Right cardiac atrium (tissue), 5 donors: Measurements from ENCODE around the gene PLA2R1. TPM values are rescaled to one million over a fixed set of nuclear protein-coding genes. Genes with fewer than 3 reads are reported as not detected.

Experiments
- ATAC-seq, 2 donors: fragments of 200-7000 bp; cut with Tn5 transposase; one replicate each; pipeline versions ENCODE4 v1.8.0 to v1.9.1; 2020; ENCODE audit warnings: moderate library complexity in 2 of 2, mild to moderate bottlenecking in 1 of 2
- DNase-seq, 3 donors: peaks; one replicate each; pipeline ENCODE4 v3.0.0-alpha.2; 2020
- H3K27ac ChIP-seq: one replicate; pipeline ENCODE4 v1.5.1; 2013; ENCODE audit warnings: mild to moderate bottlenecking, low read length, control low read depth, moderate library complexity
- H3K27me3 ChIP-seq: one replicate; pipeline ENCODE4 v1.6.1; 2013; ENCODE audit not compliant: control insufficient read depth, insufficient read depth
- H3K4me1 ChIP-seq: one replicate; pipeline ENCODE4 v1.6.1; 2013; ENCODE audit warnings: low read length; ENCODE audit not compliant: control insufficient read depth, insufficient read depth
- H3K4me3 ChIP-seq: one replicate; pipeline ENCODE4 v1.5.1; 2013; ENCODE audit warnings: low read length, control low read depth
- H3K9me3 ChIP-seq: one replicate; pipeline ENCODE4 v1.6.1; 2013; ENCODE audit warnings: low read length; ENCODE audit not compliant: control insufficient read depth
- WGBS: extraction: QIAGEN DNeasy Blood & Tissue Kit; methylation state at CpG from one replicate; pipeline ENCODE4 v1.1.7; 2013; 5-methylcytosine and 5-hydroxymethylcytosine counted together
- intact Hi-C, 4 donors: fragments of 100-400 bp; cut with DNase I; formaldehyde crosslinking; loops; one replicate each; pipeline versions ENCODE4 v1.11.0 to v1.14.0; 2022 to 2023
- polyA plus RNA-seq: library from polyadenylated mRNA; stranded (reverse); fragments of 200-250 nt; gene quantifications from one replicate; pipeline ENCODE4 v1.2.3, GENCODE V29; 2013
- total RNA-seq, 4 donors: library from RNA; stranded (reverse); fragmentation: NEBNext Ultra II Directional; extraction: Animal tissue kit (Norgen Biotek cat#: 25700); gene quantifications; one replicate each; pipeline ENCODE4 v1.2.1, GENCODE V29; 2021
- donor health status: healthy with polysubstance abuse.
- donor health status: DM: no; HTN: yes; CAD: no.
- donor health status: DM: no; HTN: no; CAD: no.
- donor health status: DM: no; HTN: yes; CAD: no; lungs with severe emphysema.
- donor health status: DM: yes; HTN: yes; CAD: no.

PLA2R1 gene
- total and polyA plus RNA-seq, 5 donors, result 1.8 to 5.9 (median 4.7) TPM

- 82% methylated on average over 7 of the region's 7 CpGs for WGBS
- ATAC-seq (no peak), DNase-seq (no peak)
- H3K27me3 ChIP-seq, result no peaks in the 10 kb centered on the region
- H3K27ac ChIP-seq, result no peak overlapping the region
- H3K4me3 ChIP-seq, result no peak overlapping the region
- intact Hi-C loops, result no loop called here
- no peaks in the 10 kb centered on the region for H3K9me3 ChIP-seq
- H3K4me1 ChIP-seq, result no peaks in the 10 kb centered on the region
Observed at GRCh38 chr2:159905926-159906714, 156.3 kb downstream of the PLA2R1 start.

GRCh38 chr2:159904959-159905305 lies 157.5 kb downstream of the PLA2R1 start:
- no peak for DNase-seq

GRCh38 chr2:159904127-159904958 lies 158.1 kb downstream of the PLA2R1 start, which contains the start of gene LY75:
Gene LY75 (minus strand): TSS chr2:159904756.
- ATAC-seq (peak; percentile 87 to 88), DNase-seq (peak; percentile 51 to 84 (median 81))
- Histone ChIP-seq H3K27ac (peak within 1 kb of the TSS; percentile 45), H3K4me1 (no peaks in the 10 kb centered on the region), H3K4me3 (peak within 1 kb of the TSS; percentile 47), H3K27me3 (no peaks in the 10 kb centered on the region), H3K9me3 (no peaks in the 10 kb centered on the region)
- intact Hi-C loops, result no loop called here
- 3% methylated on average over 74 of the region's 74 CpGs for WGBS

More at GRCh38 chr2:159904959-159905305, 157.5 kb downstream of the PLA2R1 start:
- Histone ChIP-seq H3K9me3 (no peaks in the 10 kb centered on the region), H3K27me3 (no peaks in the 10 kb centered on the region), H3K4me3 (peak overlapping the region; percentile 47), H3K4me1 (no peaks in the 10 kb centered on the region), H3K27ac (no peak overlapping the region)
- intact Hi-C loops, result no loop called here
- WGBS, result 44% methylated on average over 10 of the region's 10 CpGs
- ATAC-seq, result peak; percentile 41 to 64

GRCh38 chr2:159903443-159904126 lies 158.8 kb downstream of the PLA2R1 start:
- Histone ChIP-seq H3K4me3 (peak overlapping the region; percentile 47), H3K27me3 (no peaks in the 10 kb centered on the region), H3K27ac (peak overlapping the region; percentile 45), H3K9me3 (no peaks in the 10 kb centered on the region), H3K4me1 (no peaks in the 10 kb centered on the region)
- ATAC-seq (peak; percentile 73 to 78), DNase-seq (peak in 2 of 3 donors; percentile 48 to 59)
- 15% methylated on average over 17 of the region's 17 CpGs for WGBS
- intact Hi-C loops, result no loop called here

- no peak overlapping the region for H3K27ac ChIP-seq
- 88% methylated on average over 6 of the region's 6 CpGs for WGBS
- H3K4me3 ChIP-seq, result no peak overlapping the region
- no peaks in the 10 kb centered on the region for H3K27me3 ChIP-seq
- ATAC-seq (no peak), DNase-seq (no peak)
- no peaks in the 10 kb centered on the region for H3K4me1 ChIP-seq
- H3K9me3 ChIP-seq, result no peaks in the 10 kb centered on the region
- intact Hi-C loops, result no loop called here
Observed at GRCh38 chr2:159902722-159903121, 159.7 kb downstream of the PLA2R1 start.

- WGBS, result 95% methylated on average over 1 of the region's 1 CpG
- no peak overlapping the region for H3K4me3 ChIP-seq
- H3K9me3 ChIP-seq, result no peaks in the 10 kb centered on the region
- no peak overlapping the region for H3K27ac ChIP-seq
- no peak for DNase-seq
- intact Hi-C loops, result no loop called here
- no peaks in the 10 kb centered on the region for H3K4me1 ChIP-seq
- no peaks in the 10 kb centered on the region for H3K27me3 ChIP-seq
- ATAC-seq, result no peak
Observed at GRCh38 chr2:159900343-159900742, 162.1 kb downstream of the PLA2R1 start.

- no peaks in the 10 kb centered on the region for H3K27me3 ChIP-seq
- no peak overlapping the region for H3K4me3 ChIP-seq
- no peaks in the 10 kb centered on the region for H3K9me3 ChIP-seq
- no peak for DNase-seq
- 89% methylated on average over 6 of the region's 6 CpGs for WGBS
- H3K4me1 ChIP-seq, result no peaks in the 10 kb centered on the region
- intact Hi-C loops, result no loop called here
- no peak overlapping the region for H3K27ac ChIP-seq
- no peak for ATAC-seq
Observed at GRCh38 chr2:159898441-159898840, 164.0 kb downstream of the PLA2R1 start.

GRCh38 chr2:159897720-159898119 lies 164.7 kb downstream of the PLA2R1 start:
- Histone ChIP-seq H3K27me3 (no peaks in the 10 kb centered on the region), H3K4me1 (no peaks in the 10 kb centered on the region), H3K9me3 (no peaks in the 10 kb centered on the region), H3K4me3 (no peak overlapping the region), H3K27ac (no peak overlapping the region)
- DNase-seq, result no peak
- intact Hi-C loops, result no loop called here
- WGBS, result 96% methylated on average over 5 of the region's 5 CpGs
- no peak for ATAC-seq

- no peak for DNase-seq
- no peak for ATAC-seq
- no peaks in the 10 kb centered on the region for H3K27me3 ChIP-seq
- no peak overlapping the region for H3K27ac ChIP-seq
- H3K4me1 ChIP-seq, result no peaks in the 10 kb centered on the region
- intact Hi-C loops, result no loop called here
- no peak overlapping the region for H3K4me3 ChIP-seq
- whole genome bisulfite sequencing, result 65% methylated on average over 1 of the region's 1 CpG
- no peaks in the 10 kb centered on the region for H3K9me3 ChIP-seq
Observed at GRCh38 chr2:159897081-159897480, 165.3 kb downstream of the PLA2R1 start.

GRCh38 chr2:159895258-159896065 lies 167.0 kb downstream of the PLA2R1 start:
- no peaks in the 10 kb centered on the region for H3K4me1 ChIP-seq
- no peak overlapping the region for H3K27ac ChIP-seq
- DNase-seq, result no peak
- no peak for ATAC-seq
- intact Hi-C loops, result no loop called here
- WGBS, result 62% methylated on average over 4 of the region's 4 CpGs
- H3K4me3 ChIP-seq, result no peak overlapping the region
- H3K9me3 ChIP-seq, result no peaks in the 10 kb centered on the region
- no peaks in the 10 kb centered on the region for H3K27me3 ChIP-seq
